ENCODE measurements around the gene PSMA8.

DNA sequence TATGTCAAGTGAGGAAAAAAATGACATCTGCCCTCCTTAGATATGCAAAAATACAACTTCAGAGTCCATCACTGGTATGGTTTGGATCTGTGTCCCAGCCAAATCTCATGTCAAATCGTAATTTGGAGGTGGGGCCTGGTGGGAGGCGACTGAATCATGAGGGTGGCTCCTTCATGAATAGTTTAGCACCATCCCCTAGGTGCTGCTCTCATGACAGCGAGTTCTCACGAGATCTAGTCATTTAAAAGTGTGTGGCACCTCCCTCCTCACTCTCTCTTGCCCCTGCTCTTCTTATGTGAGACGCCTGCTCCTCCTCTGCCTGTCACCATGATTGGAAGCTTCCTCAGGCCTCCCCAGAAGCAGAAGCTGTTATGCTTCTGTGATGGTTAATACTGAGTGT is 5.9 kb upstream of the PSMA8 start:
- TF ChIP-seq, protein P1, sequence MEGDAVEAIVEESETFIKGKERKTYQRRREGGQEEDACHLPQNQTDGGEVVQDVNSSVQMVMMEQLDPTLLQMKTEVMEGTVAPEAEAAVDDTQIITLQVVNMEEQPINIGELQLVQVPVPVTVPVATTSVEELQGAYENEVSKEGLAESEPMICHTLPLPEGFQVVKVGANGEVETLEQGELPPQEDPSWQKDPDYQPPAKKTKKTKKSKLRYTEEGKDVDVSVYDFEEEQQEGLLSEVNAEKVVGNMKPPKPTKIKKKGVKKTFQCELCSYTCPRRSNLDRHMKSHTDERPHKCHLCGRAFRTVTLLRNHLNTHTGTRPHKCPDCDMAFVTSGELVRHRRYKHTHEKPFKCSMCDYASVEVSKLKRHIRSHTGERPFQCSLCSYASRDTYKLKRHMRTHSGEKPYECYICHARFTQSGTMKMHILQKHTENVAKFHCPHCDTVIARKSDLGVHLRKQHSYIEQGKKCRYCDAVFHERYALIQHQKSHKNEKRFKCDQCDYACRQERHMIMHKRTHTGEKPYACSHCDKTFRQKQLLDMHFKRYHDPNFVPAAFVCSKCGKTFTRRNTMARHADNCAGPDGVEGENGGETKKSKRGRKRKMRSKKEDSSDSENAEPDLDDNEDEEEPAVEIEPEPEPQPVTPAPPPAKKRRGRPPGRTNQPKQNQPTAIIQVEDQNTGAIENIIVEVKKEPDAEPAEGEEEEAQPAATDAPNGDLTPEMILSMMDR (conservative IDR thresholded peaks at IDR 0.05; ENCODE audit: low read depth, low read length), result no peak
- no peak for TF ChIP-seq EZH2 (IDR thresholded peaks at IDR 0.05; ENCODE audit: borderline replicate concordance, low read depth, low read length, poor library complexity, severe bottlenecking)

Measured in A673 (cell line).